Tibial nerve (tissue), 4 donors: ENCODE results near the gene CYP19A1. TPM values are rescaled to one million over a fixed set of nuclear protein-coding genes. Genes with fewer than 3 reads are reported as not detected.

ENCODE experiments used
- DNase-seq, 2 donors: peaks; one replicate each; pipeline ENCODE4 v3.0.0-alpha.2; 2019; ENCODE audit warnings: low spot score in 2 of 2
- H3K27ac ChIP-seq, 4 donors: fragments of 200-600 bp; sonication (generic) in 3 of 4; one replicate each; pipeline ENCODE4 v1.5.1; 2017 to 2019; ENCODE audit warnings: mild to moderate bottlenecking in 1 of 4
- H3K27me3 ChIP-seq, 2 donors: fragments of 200-600 bp; sonication (generic) in 1 of 2; one replicate each; pipeline versions ENCODE4 v1.5.1 to v1.6.0; 2017 to 2019
- H3K36me3 ChIP-seq, 3 donors: fragments of 200-600 bp; sonication (generic); one replicate each; pipeline ENCODE4 v1.5.1; 2018 to 2019
- H3K4me1 ChIP-seq, 4 donors: fragments of 200-600 bp; sonication (generic) in 3 of 4; one replicate each; pipeline ENCODE4 v1.5.1; 2017 to 2019
- H3K4me3 ChIP-seq, 4 donors: fragments of 200-600 bp; sonication (generic) in 3 of 4; one replicate each; pipeline ENCODE4 v1.5.1; 2017 to 2019; ENCODE audit warnings: mild to moderate bottlenecking in 1 of 4, moderate library complexity in 1 of 4
- H3K9me3 ChIP-seq, 4 donors: fragments of 200-600 bp; sonication (generic) in 3 of 4; one replicate each; pipeline ENCODE4 v1.5.1; 2017 to 2019
- CTCF ChIP-seq, 5 experiments: fragments of 200-600 bp in 3 of 5; fragments of 450-650 bp in 2 of 5; sonication (generic) in 3 of 5; IDR thresholded peaks; one replicate each; pipeline ENCODE4 v1.5.1; 2016 to 2019; ENCODE audit warnings: antibody characterized with exemption in 5 of 5, mild to moderate bottlenecking in 3 of 5, moderate library complexity in 2 of 5
- EP300 ChIP-seq, 2 donors: sonication (generic); formaldehyde crosslinking; IDR thresholded peaks; one replicate each; pipeline ENCODE4 v1.6.1; 2017; ENCODE audit warnings: antibody characterized with exemption in 2 of 2, mild to moderate bottlenecking in 1 of 2
- POLR2A ChIP-seq, 2 donors: fragments of 450-650 bp; IDR thresholded peaks; one replicate each; pipeline ENCODE4 v1.6.1; 2017; ENCODE audit warnings: antibody characterized with exemption in 2 of 2, mild to moderate bottlenecking in 2 of 2, moderate library complexity in 2 of 2
- WGBS, 2 donors: methylation state at CpG; one replicate each; pipeline ENCODE4 v1.1.5; 2018; 5-methylcytosine and 5-hydroxymethylcytosine counted together
- total RNA-seq, 4 donors: library from RNA; depleted of rRNA; stranded (reverse); fragments of >200 nt; gene quantifications; one replicate each; pipeline ENCODE4 v1.1.0, GENCODE V29; 2016

Gene CYP19A1
- total RNA-seq, 4 donors from 2014 or later = 6.3 to 124 (median 15.6) TPM

- no peak for TF ChIP-seq EP300 (IDR thresholded peaks at IDR 0.05)
- Histone ChIP-seq H3K27me3 (no peaks in the 10 kb centered on the region), H3K9me3 (no peaks in the 10 kb centered on the region), H3K4me1 (peaks cover 0 to 25% (median 8%) of the 10 kb centered on the region in 4 donors), H3K4me3 (no peak overlapping the region), H3K27ac (no peak overlapping the region), H3K36me3 (no peaks in the 10 kb centered on the region)
- 92 to 93% methylated on average over 5 of the region's 5 CpGs for WGBS, 2 donors
- DNase-seq = no peak
Measured at GRCh38 chr15:51335087-51335486, 3.3 kb downstream of the CYP19A1 start.

- no peak for DNase-seq
- Histone ChIP-seq H3K27me3 (no peaks in the 10 kb centered on the region), H3K9me3 (no peaks in the 10 kb centered on the region), H3K27ac (peak overlapping the region in 1 of 4 donors; percentile 34), H3K4me1 (peaks cover 0 to 25% (median 8%) of the 10 kb centered on the region in 4 donors), H3K36me3 (no peaks in the 10 kb centered on the region), H3K4me3 (no peak overlapping the region)
- TF ChIP-seq EP300 (IDR thresholded peaks at IDR 0.05) = no peak
- no peak for TF ChIP-seq CTCF (IDR thresholded peaks at IDR 0.05)
- no peak for TF ChIP-seq POLR2A (IDR thresholded peaks at IDR 0.05)
- WGBS, 2 donors = 14 to 22% methylated on average over 2 of the region's 2 CpGs
Measured at GRCh38 chr15:51334011-51334451, 4.4 kb downstream of the CYP19A1 start.

GRCh38 chr15:51333571-51333970, 4.8 kb downstream of the CYP19A1 start:
- H3K9me3 ChIP-seq = no peaks in the 10 kb centered on the region
- H3K27ac ChIP-seq = peak overlapping the region in 1 of 4 donors; percentile 34
- peaks cover 0 to 25% (median 8%) of the 10 kb centered on the region in 4 donors for H3K4me1 ChIP-seq
- no peak for DNase-seq
- TF ChIP-seq EP300 (IDR thresholded peaks at IDR 0.05) (no peak), CTCF (IDR thresholded peaks at IDR 0.05) (no peak), POLR2A (IDR thresholded peaks at IDR 0.05) (no peak)
- H3K27me3 ChIP-seq = no peaks in the 10 kb centered on the region
- WGBS, 2 donors = 76 to 94% methylated on average over 2 of the region's 2 CpGs
- no peaks in the 10 kb centered on the region for H3K36me3 ChIP-seq
- H3K4me3 ChIP-seq = no peak overlapping the region

GRCh38 chr15:51332206-51333147, 5.9 kb downstream of the CYP19A1 start:
- peak overlapping the region in 1 of 4 donors; percentile 34 for H3K27ac ChIP-seq
- no peaks in the 10 kb centered on the region for H3K36me3 ChIP-seq
- H3K27me3 ChIP-seq = no peaks in the 10 kb centered on the region
- no peak for DNase-seq
- H3K4me1 ChIP-seq = peaks cover 0 to 25% (median 8%) of the 10 kb centered on the region in 4 donors
- 69 to 70% methylated on average over 4 of the region's 4 CpGs for WGBS, 2 donors
- no peak overlapping the region for H3K4me3 ChIP-seq
- TF ChIP-seq EP300 (IDR thresholded peaks at IDR 0.05) = peak; percentile 33 to 83
- no peak for TF ChIP-seq POLR2A (IDR thresholded peaks at IDR 0.05)
- no peak for TF ChIP-seq CTCF (IDR thresholded peaks at IDR 0.05)
- no peaks in the 10 kb centered on the region for H3K9me3 ChIP-seq

- Histone ChIP-seq H3K9me3 (no peaks in the 10 kb centered on the region), H3K27ac (no peak overlapping the region), H3K4me3 (no peak overlapping the region), H3K36me3 (no peaks in the 10 kb centered on the region), H3K4me1 (peaks cover 0 to 22% (median 8%) of the 10 kb centered on the region in 4 donors), H3K27me3 (no peaks in the 10 kb centered on the region)
- TF ChIP-seq CTCF (IDR thresholded peaks at IDR 0.05) (no peak), POLR2A (IDR thresholded peaks at IDR 0.05) (no peak), EP300 (IDR thresholded peaks at IDR 0.05) (no peak)
- no peak for DNase-seq
- 67 to 72% methylated on average over 5 of the region's 5 CpGs for WGBS, 2 donors
Measured at GRCh38 chr15:51331141-51331540, 7.3 kb downstream of the CYP19A1 start.
